Astrocyte (in vitro differentiated cells and primary cell): ENCODE data around the gene LEMD2. TPM values are rescaled to one million over a fixed set of nuclear protein-coding genes. Genes with fewer than 3 reads are reported as not detected.

Source experiments
- DNase-seq: peaks from one replicate; pipeline ENCODE4 v3.0.0-alpha.2; 2010; ENCODE audit warnings: low read depth
- FAIRE-seq: peaks from 2 replicates; lab custom pipeline; 2011; peaks lifted over from hg19 to GRCh38; lab: Jason Lieb, UNC
- H2AFZ ChIP-seq: 2 replicates; pipeline ENCODE4 v1.6.0; 2012; ENCODE audit warnings: low read depth, low read length, inconsistent platforms
- H3K27ac ChIP-seq: 2 replicates; pipeline ENCODE4 v1.5.1; 2011; ENCODE audit warnings: low read depth, low read length, inconsistent platforms
- H3K27me3 ChIP-seq: 2 replicates; pipeline ENCODE4 v1.6.0; 2011; ENCODE audit warnings: low read length, inconsistent platforms; ENCODE audit not compliant: insufficient read depth
- H3K36me3 ChIP-seq: 2 replicates; pipeline ENCODE4 v1.5.1; 2011; ENCODE audit warnings: low read length, inconsistent platforms; ENCODE audit not compliant: insufficient read depth
- H3K4me1 ChIP-seq: 2 replicates; pipeline ENCODE4 v1.5.1; 2011; ENCODE audit warnings: low read length, inconsistent platforms; ENCODE audit not compliant: insufficient read depth
- H3K4me2 ChIP-seq: 2 replicates; pipeline ENCODE4 v1.6.0; 2012; ENCODE audit warnings: low read length, inconsistent platforms
- H3K4me3 ChIP-seq: 2 replicates; pipeline ENCODE4 v1.5.1; 2011; ENCODE audit warnings: low read depth, mild to moderate bottlenecking, low read length, inconsistent platforms; ENCODE audit not compliant: insufficient read depth
- H3K79me2 ChIP-seq: 2 replicates; pipeline ENCODE4 v1.6.0; 2012; ENCODE audit warnings: mild to moderate bottlenecking, low read length, inconsistent platforms; ENCODE audit not compliant: insufficient read depth
- H3K9ac ChIP-seq: 2 replicates; pipeline ENCODE4 v1.6.0; 2012; ENCODE audit warnings: mild to moderate bottlenecking, low read length, inconsistent platforms
- H3K9me3 ChIP-seq: 2 replicates; pipeline ENCODE4 v1.5.1; 2012; ENCODE audit warnings: low read depth, mild to moderate bottlenecking, low read length, inconsistent platforms; ENCODE audit not compliant: insufficient read depth
- H4K20me1 ChIP-seq: 2 replicates; pipeline ENCODE4 v1.6.0; 2012; ENCODE audit warnings: low read length, inconsistent platforms; ENCODE audit not compliant: insufficient read depth
- H3K27ac Mint-ChIP-seq: one replicate; pipeline ENCODE4 v1.8.0; 2021; ENCODE audit warnings: mild to moderate bottlenecking, mixed read lengths; ENCODE audit not compliant: unreplicated experiment
- H3K27me3 Mint-ChIP-seq: one replicate; pipeline ENCODE4 v1.8.0; 2021; ENCODE audit warnings: low read depth, mixed read lengths; ENCODE audit not compliant: unreplicated experiment
- H3K36me3 Mint-ChIP-seq: one replicate; pipeline ENCODE4 v1.8.0; 2021; ENCODE audit warnings: low read depth, mixed read lengths; ENCODE audit not compliant: unreplicated experiment
- H3K4me1 Mint-ChIP-seq: one replicate; pipeline ENCODE4 v1.8.0; 2021; ENCODE audit warnings: low read depth, mixed read lengths; ENCODE audit not compliant: unreplicated experiment
- H3K4me3 Mint-ChIP-seq: one replicate; pipeline ENCODE4 v1.8.0; 2021; ENCODE audit warnings: mild to moderate bottlenecking, moderate library complexity, mixed read lengths; ENCODE audit not compliant: unreplicated experiment
- H3K9me3 Mint-ChIP-seq: one replicate; pipeline ENCODE4 v1.8.0; 2021; ENCODE audit warnings: mild to moderate bottlenecking, mixed read lengths; ENCODE audit not compliant: unreplicated experiment
- CTCF ChIP-seq: IDR thresholded peaks from 2 replicates; pipeline ENCODE4 v1.5.1; 2011; ENCODE audit warnings: low read depth, mild to moderate bottlenecking, inconsistent platforms, low read length, moderate library complexity; ENCODE audit not compliant: insufficient read depth
- EZH2 ChIP-seq: IDR thresholded peaks from 2 replicates; pipeline ENCODE4 v1.6.1; 2012; ENCODE audit warnings: mild to moderate bottlenecking, low read length, inconsistent platforms; ENCODE audit not compliant: insufficient read depth
- total RNA-seq: library from RNA; stranded (reverse); gene quantifications from 2 replicates; pipeline ENCODE4 v1.2.1, GENCODE V29; 2021

Gene LEMD2
- total RNA-seq, 1 donor from 2014 or later: 62.2 TPM

- H3K27me3 ChIP-seq: peaks cover 23% of the 10 kb centered on the region
Measured at GRCh38 chr6:33813990-33814985, 25.4 kb upstream of the LEMD2 start.

DNA sequence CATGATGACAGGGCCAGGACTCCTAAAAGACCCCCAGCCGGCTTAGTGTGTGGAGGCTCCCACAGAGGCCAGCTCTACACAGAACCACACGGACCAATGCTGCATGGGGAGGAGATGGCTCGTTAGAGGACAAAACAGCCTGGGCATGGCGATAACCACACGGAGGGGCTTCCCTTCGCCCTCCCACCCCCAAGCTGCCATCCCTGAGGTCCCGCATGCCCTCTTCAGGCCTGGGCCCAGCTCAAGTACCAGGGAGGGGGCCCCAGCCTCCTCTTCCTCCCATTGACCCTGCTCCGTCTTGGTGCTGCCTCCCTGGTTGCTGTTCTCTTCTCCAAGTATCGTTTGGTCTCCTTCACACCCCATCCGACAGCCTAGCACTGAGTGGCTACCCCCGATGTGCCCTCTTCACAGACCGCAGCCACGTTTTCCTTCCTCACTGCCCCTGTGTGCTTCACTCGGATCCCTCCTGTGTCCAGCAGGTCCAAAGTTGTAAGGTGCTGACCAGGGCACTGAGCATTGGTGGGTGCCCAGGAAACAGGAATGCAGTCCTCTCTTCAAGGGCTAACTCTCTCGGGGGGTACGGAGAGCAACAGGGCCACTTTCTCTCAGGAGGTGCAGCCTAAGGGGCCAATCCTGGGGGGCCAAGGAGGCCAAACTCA is 24.4 kb upstream of the LEMD2 start:
- H3K9me3 Mint-ChIP-seq: no peaks in the 10 kb centered on the region
- no peak overlapping the region for H3K4me3 Mint-ChIP-seq
- FAIRE-seq (no peak), DNase-seq (no peak)
- H2AFZ ChIP-seq: no peak overlapping the region
- no peaks in the 10 kb centered on the region for H3K36me3 ChIP-seq
- peaks cover 33% of the 10 kb centered on the region for H3K27me3 Mint-ChIP-seq
- peaks cover 7% of the 10 kb centered on the region for H3K4me1 Mint-ChIP-seq
- no peak overlapping the region for H3K4me2 ChIP-seq
- no peaks in the 10 kb centered on the region for H3K36me3 Mint-ChIP-seq
- no peak overlapping the region for H3K27ac ChIP-seq
- no peak overlapping the region for H3K4me3 ChIP-seq
- no peaks in the 10 kb centered on the region for H4K20me1 ChIP-seq
- no peak overlapping the region for H3K27ac Mint-ChIP-seq
- TF ChIP-seq EZH2 (no peak), CTCF (no peak)
- no peaks in the 10 kb centered on the region for H3K9me3 ChIP-seq
- H3K27me3 ChIP-seq: peaks cover 29% of the 10 kb centered on the region
- no peak overlapping the region for H3K9ac ChIP-seq
- no peaks in the 10 kb centered on the region for H3K4me1 ChIP-seq
- H3K79me2 ChIP-seq: no peaks in the 10 kb centered on the region

More at GRCh38 chr6:33813990-33814985, 25.4 kb upstream of the LEMD2 start:
- Mint-ChIP-seq H3K4me1 (peaks cover 7% of the 10 kb centered on the region), H3K27ac (no peak overlapping the region), H3K9me3 (no peaks in the 10 kb centered on the region), H3K27me3 (peaks cover 33% of the 10 kb centered on the region), H3K4me3 (no peak overlapping the region), H3K36me3 (no peaks in the 10 kb centered on the region)
- TF ChIP-seq CTCF (no peak), EZH2 (no peak)
- FAIRE-seq: no peak
- H3K4me3 ChIP-seq: no peak overlapping the region
- H2AFZ ChIP-seq: no peak overlapping the region
- H3K9ac ChIP-seq: no peak overlapping the region
- no peaks in the 10 kb centered on the region for H3K79me2 ChIP-seq
- no peak for DNase-seq
- H4K20me1 ChIP-seq: no peaks in the 10 kb centered on the region
- no peaks in the 10 kb centered on the region for H3K36me3 ChIP-seq
- H3K9me3 ChIP-seq: no peaks in the 10 kb centered on the region
- no peaks in the 10 kb centered on the region for H3K4me1 ChIP-seq
- H3K4me2 ChIP-seq: no peak overlapping the region
- no peak overlapping the region for H3K27ac ChIP-seq
